GM12875 (cell line): ENCODE measurements around the gene PLEKHH3.

Source experiments
- H3K4me3 ChIP-seq: one replicate; pipeline ENCODE4 v1.5.1; 2011; ENCODE audit warnings: low read depth, low read length, control low read depth
- TF ChIP-seq, protein P1 (sequence below): IDR thresholded peaks from 2 replicates; pipeline ENCODE4 v1.5.1; 2011; ENCODE audit warnings: low read depth, mild to moderate bottlenecking, control low read depth, inconsistent platforms, low read length, moderate library complexity, borderline replicate concordance; ENCODE audit not compliant: insufficient read depth

The PLEKHH3 gene

DNA sequence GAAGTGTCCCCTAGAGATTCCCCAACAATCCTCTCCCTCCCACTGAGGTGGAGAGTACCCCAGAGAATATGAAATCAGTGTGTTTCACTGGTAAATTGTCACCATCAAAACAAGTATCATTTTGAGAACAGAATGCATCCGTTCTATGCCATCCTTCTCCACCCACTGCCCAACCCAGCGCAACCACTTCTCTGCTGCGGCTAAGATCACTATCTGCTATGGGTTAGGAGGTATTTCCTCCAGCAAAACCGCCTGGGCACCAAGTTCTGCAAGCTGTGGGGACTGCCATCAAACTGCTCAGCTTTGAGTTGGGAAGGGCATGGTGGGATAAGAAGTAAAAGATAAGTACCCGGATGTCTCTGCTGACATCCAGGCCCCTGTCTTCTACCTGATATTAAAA, 29.9 kb upstream of the PLEKHH3 start:
- TF ChIP-seq, protein P1, sequence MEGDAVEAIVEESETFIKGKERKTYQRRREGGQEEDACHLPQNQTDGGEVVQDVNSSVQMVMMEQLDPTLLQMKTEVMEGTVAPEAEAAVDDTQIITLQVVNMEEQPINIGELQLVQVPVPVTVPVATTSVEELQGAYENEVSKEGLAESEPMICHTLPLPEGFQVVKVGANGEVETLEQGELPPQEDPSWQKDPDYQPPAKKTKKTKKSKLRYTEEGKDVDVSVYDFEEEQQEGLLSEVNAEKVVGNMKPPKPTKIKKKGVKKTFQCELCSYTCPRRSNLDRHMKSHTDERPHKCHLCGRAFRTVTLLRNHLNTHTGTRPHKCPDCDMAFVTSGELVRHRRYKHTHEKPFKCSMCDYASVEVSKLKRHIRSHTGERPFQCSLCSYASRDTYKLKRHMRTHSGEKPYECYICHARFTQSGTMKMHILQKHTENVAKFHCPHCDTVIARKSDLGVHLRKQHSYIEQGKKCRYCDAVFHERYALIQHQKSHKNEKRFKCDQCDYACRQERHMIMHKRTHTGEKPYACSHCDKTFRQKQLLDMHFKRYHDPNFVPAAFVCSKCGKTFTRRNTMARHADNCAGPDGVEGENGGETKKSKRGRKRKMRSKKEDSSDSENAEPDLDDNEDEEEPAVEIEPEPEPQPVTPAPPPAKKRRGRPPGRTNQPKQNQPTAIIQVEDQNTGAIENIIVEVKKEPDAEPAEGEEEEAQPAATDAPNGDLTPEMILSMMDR = no peak
- H3K4me3 ChIP-seq = no peak overlapping the region

DNA sequence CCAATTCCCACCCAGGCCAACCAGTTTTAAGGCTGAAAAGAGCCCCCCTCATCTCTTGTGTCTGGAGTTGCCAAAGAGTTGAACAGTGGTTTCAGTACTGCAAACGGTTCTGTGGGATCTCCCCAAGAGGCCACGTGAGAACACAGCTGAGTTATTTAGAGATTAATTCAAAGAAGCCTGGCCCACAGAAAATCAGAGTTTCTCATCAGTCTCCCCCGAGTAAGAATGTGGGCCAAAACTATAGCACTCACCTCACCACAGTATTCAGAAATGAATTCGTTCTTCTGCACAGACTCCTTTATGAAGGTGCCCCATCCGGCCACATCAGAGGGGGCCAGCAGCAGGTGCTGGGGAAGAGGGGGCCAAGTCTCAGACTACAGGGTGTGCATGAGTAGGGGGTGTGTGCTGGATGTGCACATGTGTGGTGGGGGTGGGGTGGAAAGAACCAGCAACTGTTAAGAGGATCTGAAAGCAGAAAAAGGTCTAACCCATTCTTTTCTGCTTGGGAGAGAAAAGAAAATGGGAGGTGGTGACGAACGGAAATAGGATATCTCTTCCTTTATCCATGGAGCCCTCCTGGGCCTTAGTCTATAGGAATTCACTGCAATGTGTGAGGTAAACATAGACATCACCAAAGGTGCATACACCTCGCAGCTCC, 28.2 kb upstream of the PLEKHH3 start:
- no peak overlapping the region for H3K4me3 ChIP-seq
- TF ChIP-seq, protein P1 = no peak

DNA sequence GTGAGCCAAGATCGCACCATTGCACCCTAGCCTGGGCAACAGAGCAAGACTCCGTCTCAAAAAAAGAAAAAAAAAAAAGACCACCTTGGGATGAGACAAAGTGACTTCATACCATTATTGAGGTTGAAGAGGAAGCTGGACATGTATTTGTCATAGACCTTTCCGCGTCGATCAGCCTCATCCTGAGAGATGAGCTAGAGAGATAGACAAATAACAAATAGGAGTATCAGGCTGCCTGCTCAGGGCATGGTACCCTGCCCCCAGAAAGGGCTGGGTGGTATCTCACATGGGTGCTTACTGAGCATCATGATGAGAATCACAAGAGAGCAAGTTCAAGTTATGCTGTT, 27.7 kb upstream of the PLEKHH3 start:
- TF ChIP-seq, protein P1 = no peak
- H3K4me3 ChIP-seq = no peak overlapping the region

DNA sequence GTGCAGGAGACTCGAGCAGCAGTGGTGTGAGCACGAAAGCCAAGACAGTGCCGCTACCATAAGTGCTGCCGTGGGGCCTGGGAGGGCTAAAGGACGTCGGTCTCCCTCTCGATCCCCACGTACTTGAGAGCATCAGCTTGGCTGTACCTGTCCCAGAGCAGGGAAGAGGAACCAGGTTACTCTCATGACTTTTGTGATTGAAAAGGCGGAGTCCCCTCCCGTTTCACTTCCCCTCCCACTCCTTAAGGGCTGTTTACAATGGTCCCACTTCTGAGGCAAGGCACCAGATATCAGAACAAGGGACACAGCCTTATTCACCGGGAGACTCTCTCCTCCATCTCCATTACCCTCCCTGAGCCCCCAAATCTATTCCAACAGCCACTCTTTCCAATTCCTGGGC, 25.7 kb upstream of the PLEKHH3 start:
- H3K4me3 ChIP-seq = no peak overlapping the region
- TF ChIP-seq, protein P1 = no peak

DNA sequence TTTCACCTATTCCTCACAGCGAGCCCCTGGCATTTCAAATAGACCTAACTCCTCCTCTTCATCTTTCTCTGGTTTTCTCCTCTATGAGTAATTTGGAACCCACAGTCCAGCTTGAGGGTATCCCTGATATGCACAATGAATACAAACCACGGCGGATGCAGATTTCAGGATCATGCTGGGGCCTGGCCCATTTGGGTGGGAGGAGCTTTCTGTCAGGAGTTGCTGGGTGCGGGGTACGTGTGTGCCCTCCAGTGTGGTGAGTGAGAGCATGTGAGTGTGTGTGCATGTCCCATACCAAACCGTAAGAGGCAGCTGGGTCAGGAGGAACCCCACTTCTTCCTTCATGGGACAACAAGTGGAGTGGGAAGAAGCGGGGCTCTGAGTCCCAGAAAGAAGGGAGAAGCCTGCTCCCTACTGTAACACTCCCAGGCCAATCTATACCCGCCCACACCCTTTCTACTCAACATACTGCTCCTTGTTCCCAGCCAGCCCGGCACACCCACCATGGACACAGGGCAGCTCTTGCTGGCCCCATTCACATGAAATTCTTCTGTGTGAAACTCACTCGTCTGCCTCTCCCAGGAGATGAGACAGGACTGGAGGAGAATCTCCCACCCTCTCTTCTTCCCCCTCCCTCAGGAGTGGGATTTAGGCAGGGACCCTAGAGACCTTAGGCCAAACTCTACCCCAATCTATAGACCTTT, 23.9 kb upstream of the PLEKHH3 start:
- no peak overlapping the region for H3K4me3 ChIP-seq
- TF ChIP-seq, protein P1 = no peak

DNA sequence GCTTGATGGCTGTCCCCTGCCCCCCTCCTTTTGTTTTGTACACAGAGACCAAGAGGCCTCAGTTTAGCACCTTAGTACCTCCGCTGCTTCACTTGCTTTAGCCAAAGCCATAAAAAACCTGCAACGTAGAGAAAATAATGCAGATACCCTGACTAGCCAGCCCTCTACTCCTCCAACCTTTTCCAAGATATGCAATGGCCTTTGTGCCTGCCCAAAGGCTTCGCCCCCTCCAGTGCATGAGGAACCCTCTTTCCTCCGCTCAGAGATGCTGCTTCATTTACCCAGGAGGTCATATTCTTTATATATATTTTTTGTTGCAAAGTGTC, 22.6 kb upstream of the PLEKHH3 start:
- no peak overlapping the region for H3K4me3 ChIP-seq
- TF ChIP-seq, protein P1 = no peak

DNA sequence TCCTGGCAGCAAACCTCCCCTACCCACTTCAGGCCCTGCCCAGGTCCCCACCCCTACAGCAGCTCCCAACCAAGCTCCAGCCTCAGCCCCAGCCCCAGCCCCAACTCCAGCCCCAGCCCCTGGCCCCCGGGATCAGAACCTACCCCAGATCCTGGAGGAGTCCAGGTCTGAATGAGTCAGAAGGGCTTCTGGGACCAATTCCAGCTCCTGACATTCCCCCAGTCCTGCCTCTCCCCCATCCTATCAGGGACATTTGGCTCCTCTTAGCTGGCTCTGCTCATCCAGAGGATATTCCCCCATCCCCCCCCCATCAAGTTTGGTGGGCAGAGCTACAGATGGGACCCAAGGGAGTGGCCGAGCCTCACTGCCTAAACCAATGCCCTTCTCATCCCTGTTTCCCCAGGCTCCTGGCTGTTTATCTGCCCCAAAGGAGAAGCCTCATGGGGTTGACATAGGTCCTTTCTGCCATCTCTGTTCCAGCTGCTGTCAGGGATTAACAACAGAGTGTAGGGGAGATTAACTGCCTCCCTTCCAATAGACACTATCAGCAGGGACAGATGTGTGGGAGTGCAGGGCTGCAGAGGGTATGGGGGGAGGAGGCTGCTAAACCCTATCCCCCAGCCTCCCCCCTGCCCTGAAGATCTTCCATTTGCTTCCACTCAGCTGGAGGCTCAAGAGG, 22.1 kb upstream of the PLEKHH3 start:
- TF ChIP-seq, protein P1 = no peak
- H3K4me3 ChIP-seq = no peak overlapping the region
